DND-41 (cell line): Measurements from ENCODE around the gene SERPINH1.

Source experiments
- ATAC-seq: fragments of 200-7000 bp; cut with Tn5 transposase; 3 replicates; pipeline ENCODE4 v1.9.1; 2021; ENCODE audit warnings: low read depth; ENCODE audit not compliant: insufficient read depth
- DNase-seq: peaks from one replicate; pipeline ENCODE4 v3.0.0-alpha.2; 2020
- H2AFZ ChIP-seq: 2 replicates; pipeline ENCODE4 v1.6.0; 2012; ENCODE audit warnings: low read depth, low read length
- H3K27ac ChIP-seq: 2 replicates; pipeline ENCODE4 v1.5.1; 2012; ENCODE audit warnings: low read length, inconsistent platforms
- H3K27me3 ChIP-seq: fragments of 200-600 bp; sonication (generic); 2 replicates; pipeline ENCODE4 v1.6.0; 2012; ENCODE audit warnings: low read length, mild to moderate bottlenecking, inconsistent platforms; ENCODE audit not compliant: insufficient read depth, poor library complexity
- H3K36me3 ChIP-seq: 2 replicates; pipeline ENCODE4 v1.5.1; 2012; ENCODE audit warnings: low read length, inconsistent platforms; ENCODE audit not compliant: insufficient read depth
- H3K4me1 ChIP-seq: 2 replicates; pipeline ENCODE4 v1.5.1; 2012; ENCODE audit warnings: mild to moderate bottlenecking, low read length; ENCODE audit not compliant: insufficient read depth
- H3K4me2 ChIP-seq: 2 replicates; pipeline ENCODE4 v1.6.0; 2012; ENCODE audit warnings: mild to moderate bottlenecking, moderate library complexity, low read length, inconsistent platforms; ENCODE audit not compliant: insufficient read depth
- H3K4me3 ChIP-seq, 2 experiments: fragments of 200-600 bp in 1 of 2; shearing (Covaris generic) in 1 of 2; 2 replicates each; pipeline ENCODE4 v1.5.1; 2012 to 2016; ENCODE audit warnings: inconsistent platforms in 2 of 2, low read length in 2 of 2, mild to moderate bottlenecking in 2 of 2, low read depth in 1 of 2, moderate library complexity in 1 of 2
- H3K79me2 ChIP-seq: 2 replicates; pipeline ENCODE4 v1.6.0; 2012; ENCODE audit warnings: low read length, inconsistent platforms; ENCODE audit not compliant: insufficient read depth
- H3K9ac ChIP-seq: 2 replicates; pipeline ENCODE4 v1.6.0; 2012; ENCODE audit warnings: low read depth, mild to moderate bottlenecking, inconsistent platforms, low read length, moderate library complexity
- H3K9me3 ChIP-seq: 2 replicates; pipeline ENCODE4 v1.5.1; 2012; ENCODE audit warnings: low read length, moderate library complexity, mild to moderate bottlenecking, inconsistent platforms; ENCODE audit not compliant: insufficient read depth, severe bottlenecking
- H4K20me1 ChIP-seq: 2 replicates; pipeline ENCODE4 v1.6.0; 2012; ENCODE audit warnings: low read length; ENCODE audit not compliant: insufficient read depth
- CTCF ChIP-seq: IDR thresholded peaks from 2 replicates; pipeline ENCODE4 v1.5.1; 2012; ENCODE audit warnings: borderline replicate concordance, low read length, moderate library complexity, mild to moderate bottlenecking; ENCODE audit not compliant: poor library complexity, severe bottlenecking; ENCODE audit errors: extremely low read depth
- EZH2 ChIP-seq: IDR thresholded peaks from 3 replicates; pipeline ENCODE4 v1.6.1; 2012; ENCODE audit warnings: borderline replicate concordance, low read depth, mild to moderate bottlenecking, moderate library complexity, low read length, inconsistent platforms; ENCODE audit not compliant: severe bottlenecking

SERPINH1 gene

GRCh38 chr11:75537740-75538139 lies 24.3 kb upstream of the SERPINH1 start:
- Histone ChIP-seq H2AFZ (no peak overlapping the region), H3K36me3 (no peaks in the 10 kb centered on the region), H3K4me1 (no peaks in the 10 kb centered on the region), H4K20me1 (no peaks in the 10 kb centered on the region), H3K9me3 (no peaks in the 10 kb centered on the region), H3K4me2 (no peak overlapping the region), H3K27ac (no peak overlapping the region), H3K27me3 (peaks cover 8% of the 10 kb centered on the region), H3K9ac (no peak overlapping the region), H3K79me2 (no peaks in the 10 kb centered on the region), H3K4me3 (no peak overlapping the region)
- DNase-seq (no peak), ATAC-seq (no peak)
- TF ChIP-seq EZH2 (no peak), CTCF (no peak)

GRCh38 chr11:75538150-75538942 lies 23.7 kb upstream of the SERPINH1 start:
- no peak for TF ChIP-seq CTCF
- no peak for TF ChIP-seq EZH2
- H2AFZ ChIP-seq, result no peak overlapping the region
- no peaks in the 10 kb centered on the region for H3K4me1 ChIP-seq
- H3K79me2 ChIP-seq, result no peaks in the 10 kb centered on the region
- H3K27me3 ChIP-seq, result peaks cover 8% of the 10 kb centered on the region
- no peak overlapping the region for H3K9ac ChIP-seq
- H3K4me3 ChIP-seq, result no peak overlapping the region
- H4K20me1 ChIP-seq, result no peaks in the 10 kb centered on the region
- ATAC-seq, result peak; percentile 35; the same call in 1 of the 3 replicates
- H3K36me3 ChIP-seq, result no peaks in the 10 kb centered on the region
- DNase-seq, result no peak
- H3K9me3 ChIP-seq, result no peaks in the 10 kb centered on the region
- H3K27ac ChIP-seq, result no peak overlapping the region
- no peak overlapping the region for H3K4me2 ChIP-seq

GRCh38 chr11:75539459-75540334 lies 22.4 kb upstream of the SERPINH1 start:
- Histone ChIP-seq H3K36me3 (no peaks in the 10 kb centered on the region), H3K27ac (no peak overlapping the region), H4K20me1 (no peaks in the 10 kb centered on the region; the same call in 1 of the 2 replicates), H3K9me3 (no peaks in the 10 kb centered on the region), H3K79me2 (no peaks in the 10 kb centered on the region), H2AFZ (no peak overlapping the region), H3K4me2 (no peak overlapping the region), H3K9ac (no peak overlapping the region), H3K27me3 (peaks cover 8% of the 10 kb centered on the region), H3K4me1 (no peaks in the 10 kb centered on the region), H3K4me3 (no peak overlapping the region)
- no peak for TF ChIP-seq EZH2
- TF ChIP-seq CTCF, result no peak
- no peak for ATAC-seq
- DNase-seq, result no peak
